ENCODE data around the gene PHYKPL.

DNA sequence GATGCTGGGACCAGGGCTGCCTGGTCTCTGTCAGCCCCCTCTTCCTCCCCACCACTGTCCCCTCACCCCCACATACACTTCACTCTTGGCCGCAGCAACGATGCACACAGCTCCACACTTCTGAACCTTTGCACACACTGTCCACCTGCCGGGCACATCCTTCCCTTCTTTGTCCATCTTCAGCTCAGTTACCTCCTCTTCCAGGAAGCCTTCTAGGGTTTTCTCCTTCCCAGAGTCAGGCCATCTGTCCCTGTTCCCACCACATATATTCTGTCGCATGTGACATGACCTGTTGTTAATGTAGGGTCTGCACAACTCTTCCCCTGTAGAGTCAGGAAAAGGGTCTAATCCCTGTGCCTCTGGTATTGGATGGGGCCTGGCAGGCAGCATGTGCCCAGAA, 38.6 kb upstream of the PHYKPL start:
- TF ChIP-seq, protein P1, sequence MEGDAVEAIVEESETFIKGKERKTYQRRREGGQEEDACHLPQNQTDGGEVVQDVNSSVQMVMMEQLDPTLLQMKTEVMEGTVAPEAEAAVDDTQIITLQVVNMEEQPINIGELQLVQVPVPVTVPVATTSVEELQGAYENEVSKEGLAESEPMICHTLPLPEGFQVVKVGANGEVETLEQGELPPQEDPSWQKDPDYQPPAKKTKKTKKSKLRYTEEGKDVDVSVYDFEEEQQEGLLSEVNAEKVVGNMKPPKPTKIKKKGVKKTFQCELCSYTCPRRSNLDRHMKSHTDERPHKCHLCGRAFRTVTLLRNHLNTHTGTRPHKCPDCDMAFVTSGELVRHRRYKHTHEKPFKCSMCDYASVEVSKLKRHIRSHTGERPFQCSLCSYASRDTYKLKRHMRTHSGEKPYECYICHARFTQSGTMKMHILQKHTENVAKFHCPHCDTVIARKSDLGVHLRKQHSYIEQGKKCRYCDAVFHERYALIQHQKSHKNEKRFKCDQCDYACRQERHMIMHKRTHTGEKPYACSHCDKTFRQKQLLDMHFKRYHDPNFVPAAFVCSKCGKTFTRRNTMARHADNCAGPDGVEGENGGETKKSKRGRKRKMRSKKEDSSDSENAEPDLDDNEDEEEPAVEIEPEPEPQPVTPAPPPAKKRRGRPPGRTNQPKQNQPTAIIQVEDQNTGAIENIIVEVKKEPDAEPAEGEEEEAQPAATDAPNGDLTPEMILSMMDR (IDR thresholded peaks at IDR 0.05): no peak
- TF ChIP-seq POLR2A (IDR thresholded peaks at IDR 0.05): no peak
